Liver (tissue), 9 donors: ENCODE measurements around the gene ARMC9. TPM values are rescaled to one million over a fixed set of nuclear protein-coding genes. Genes with fewer than 3 reads are reported as not detected.

Experiments
- DNase-seq: peaks from one replicate; pipeline ENCODE4 v3.0.0-alpha.2; 2017; ENCODE audit warnings: low spot score
- H3K27ac ChIP-seq, 2 donors: one replicate each; pipeline ENCODE4 v1.7.0; 2013; ENCODE audit warnings: inconsistent platforms in 2 of 2, low read length in 2 of 2, control low read depth in 1 of 2, low read depth in 1 of 2, mild to moderate bottlenecking in 1 of 2
- H3K27me3 ChIP-seq, 4 donors: one replicate each; pipeline versions ENCODE4 v1.6.1 to v1.7.0; 2013; ENCODE audit warnings: low read length in 3 of 4, inconsistent platforms in 1 of 4, mild to moderate bottlenecking in 1 of 4, moderate library complexity in 1 of 4; ENCODE audit not compliant: control insufficient read depth in 4 of 4, insufficient read depth in 4 of 4
- H3K36me3 ChIP-seq, 4 donors: one replicate each; pipeline versions ENCODE4 v1.6.1 to v1.7.0; 2013; ENCODE audit warnings: low read length in 3 of 4, mild to moderate bottlenecking in 3 of 4, low read depth in 1 of 4, moderate library complexity in 1 of 4; ENCODE audit not compliant: control insufficient read depth in 4 of 4, insufficient read depth in 3 of 4
- H3K4me1 ChIP-seq, 4 donors: one replicate each; pipeline versions ENCODE4 v1.6.1 to v1.7.0; 2013; ENCODE audit warnings: low read length in 3 of 4, mild to moderate bottlenecking in 3 of 4, moderate library complexity in 1 of 4; ENCODE audit not compliant: control insufficient read depth in 4 of 4, insufficient read depth in 4 of 4
- H3K4me3 ChIP-seq, 3 donors: one replicate each; pipeline versions ENCODE4 v1.6.1 to v1.7.0; 2013; ENCODE audit warnings: low read length in 3 of 3, control low read depth in 1 of 3, low read depth in 1 of 3, mild to moderate bottlenecking in 1 of 3
- H3K9ac ChIP-seq, 2 donors: one replicate each; pipeline ENCODE4 v1.7.0; 2013; ENCODE audit warnings: low read length in 2 of 2, mild to moderate bottlenecking in 2 of 2, moderate library complexity in 2 of 2, control low read depth in 1 of 2, low read depth in 1 of 2
- H3K9me3 ChIP-seq, 4 donors: one replicate each; pipeline versions ENCODE4 v1.6.1 to v1.7.0; 2013; ENCODE audit warnings: low read length in 3 of 4; ENCODE audit not compliant: control insufficient read depth in 4 of 4
- EGR1 ChIP-seq, 2 donors: IDR thresholded peaks; 2 replicates each; pipeline ENCODE4 v1.6.1; 2016 to 2018; ENCODE audit warnings: antibody characterized with exemption in 2 of 2, low read depth in 2 of 2
- FOXA1 ChIP-seq: IDR thresholded peaks from 2 replicates; pipeline ENCODE4 v1.6.1; 2016; ENCODE audit warnings: antibody characterized with exemption
- FOXA2 ChIP-seq: IDR thresholded peaks from 2 replicates; pipeline ENCODE4 v1.6.1; 2016; ENCODE audit warnings: antibody characterized with exemption
- HNF4A ChIP-seq, 2 donors: conservative IDR thresholded peaks; 2 replicates each; pipeline ENCODE4 v1.6.1; 2016; ENCODE audit warnings: antibody characterized with exemption in 2 of 2, mild to moderate bottlenecking in 2 of 2
- JUND ChIP-seq, 2 donors: IDR thresholded peaks; 2 replicates each; pipeline ENCODE4 v1.6.1; 2016; ENCODE audit warnings: antibody characterized with exemption in 2 of 2
- NR2F2 ChIP-seq: IDR thresholded peaks from 2 replicates; pipeline ENCODE4 v1.6.1; 2016; ENCODE audit warnings: antibody characterized with exemption
- RAD21 ChIP-seq, 2 donors: IDR thresholded peaks; 2 replicates each; pipeline ENCODE4 v1.6.1; 2016; ENCODE audit warnings: antibody characterized with exemption in 2 of 2, mild to moderate bottlenecking in 2 of 2
- RXRA ChIP-seq, 2 donors: IDR thresholded peaks; 2 replicates each; pipeline ENCODE4 v1.6.1; 2017 to 2018; ENCODE audit warnings: antibody characterized with exemption in 2 of 2, mild to moderate bottlenecking in 1 of 2
- TAF1 ChIP-seq: conservative IDR thresholded peaks from 2 replicates; pipeline ENCODE4 v1.6.1; 2016; ENCODE audit warnings: antibody characterized with exemption, mild to moderate bottlenecking
- YY1 ChIP-seq: IDR thresholded peaks from 2 replicates; pipeline ENCODE4 v1.6.1; 2016; ENCODE audit warnings: antibody characterized with exemption, mild to moderate bottlenecking
- WGBS: extraction: QIAGEN DNeasy Blood & Tissue Kit; methylation state at CpG from one replicate; pipeline ENCODE4 v1.1.7; 2013; 5-methylcytosine and 5-hydroxymethylcytosine counted together
- polyA plus RNA-seq, 2 donors: library from polyadenylated mRNA; stranded (reverse) in 1 of 2; unstranded in 1 of 2; fragments of 200-250 nt in 1 of 2; fragments of >200 nt in 1 of 2; fragmentation: Nextera tagmentation in 1 of 2; extraction: Ambion mirVana in 1 of 2; gene quantifications; one replicate each; pipeline versions ENCODE4 v1.2.1 to v1.2.3, GENCODE V29; 2013 to 2015
- total RNA-seq, 2 donors: library from RNA; depleted of rRNA; stranded (reverse); fragments of >200 nt; gene quantifications; one replicate each; pipeline ENCODE4 v1.2.3, GENCODE V29; 2014
- TF ChIP-seq, protein P1 (sequence below): fragments of 150-350 bp; IDR thresholded peaks from 2 replicates; pipeline ENCODE4 v1.5.1; 2017; ENCODE audit warnings: improper control_type of control experiment, low read depth, low read length; ENCODE audit not compliant: missing input control
- TF ChIP-seq, protein P2 (sequence below): IDR thresholded peaks from 2 replicates; pipeline ENCODE4 v1.6.1; 2016; ENCODE audit warnings: antibody characterized with exemption
- TF ChIP-seq, protein P3 (sequence below): IDR thresholded peaks from 2 replicates; pipeline ENCODE4 v1.6.1; 2016; ENCODE audit warnings: antibody characterized with exemption
- TF ChIP-seq, protein P4 (sequence below): IDR thresholded peaks from 2 replicates; pipeline ENCODE4 v1.6.1; 2016; ENCODE audit warnings: antibody characterized with exemption, mild to moderate bottlenecking
- TF ChIP-seq, protein P5 (sequence below): IDR thresholded peaks from 2 replicates; pipeline ENCODE4 v1.6.1; 2016; ENCODE audit warnings: antibody characterized with exemption
- donor health status: healthy.
- donor health status: healthy.
- donor health status: healthy.
- donor health status: healthy.
- donor health status: healthy.

Gene ARMC9
- total and polyA plus RNA-seq, 4 donors: 1.1 to 2.3 (median 1.8) TPM

DNA sequence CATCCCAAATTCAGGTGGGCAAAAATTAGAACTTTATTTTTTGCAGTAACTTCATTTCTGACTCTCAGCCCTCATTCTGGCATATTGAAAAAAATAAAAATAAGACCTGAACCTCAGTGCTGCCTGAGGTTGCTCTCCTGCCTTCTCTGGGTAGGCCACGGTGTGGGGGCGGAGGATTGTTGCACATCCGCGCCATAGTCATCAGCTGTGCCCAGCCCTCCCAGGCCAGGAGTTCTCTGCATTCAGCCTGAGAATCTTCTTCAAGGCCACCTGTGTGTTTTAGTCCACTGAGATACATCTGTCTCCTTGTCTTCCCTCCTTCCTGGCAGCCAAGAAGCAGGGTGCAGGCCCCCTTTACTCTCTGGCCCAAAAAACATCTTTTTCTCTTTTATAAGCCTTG, 94.7 kb downstream of the ARMC9 start:
- Histone ChIP-seq H3K36me3 (no peaks in the 10 kb centered on the region), H3K9ac (no peak overlapping the region), H3K4me3 (no peak overlapping the region), H3K27me3 (no peaks in the 10 kb centered on the region), H3K4me1 (no peaks in the 10 kb centered on the region), H3K27ac (no peak overlapping the region), H3K9me3 (no peaks in the 10 kb centered on the region)
- no peak for DNase-seq
- WGBS: 91% methylated on average over 4 of the region's 4 CpGs
- TF ChIP-seq YY1: no peak
- TF ChIP-seq, protein P1, sequence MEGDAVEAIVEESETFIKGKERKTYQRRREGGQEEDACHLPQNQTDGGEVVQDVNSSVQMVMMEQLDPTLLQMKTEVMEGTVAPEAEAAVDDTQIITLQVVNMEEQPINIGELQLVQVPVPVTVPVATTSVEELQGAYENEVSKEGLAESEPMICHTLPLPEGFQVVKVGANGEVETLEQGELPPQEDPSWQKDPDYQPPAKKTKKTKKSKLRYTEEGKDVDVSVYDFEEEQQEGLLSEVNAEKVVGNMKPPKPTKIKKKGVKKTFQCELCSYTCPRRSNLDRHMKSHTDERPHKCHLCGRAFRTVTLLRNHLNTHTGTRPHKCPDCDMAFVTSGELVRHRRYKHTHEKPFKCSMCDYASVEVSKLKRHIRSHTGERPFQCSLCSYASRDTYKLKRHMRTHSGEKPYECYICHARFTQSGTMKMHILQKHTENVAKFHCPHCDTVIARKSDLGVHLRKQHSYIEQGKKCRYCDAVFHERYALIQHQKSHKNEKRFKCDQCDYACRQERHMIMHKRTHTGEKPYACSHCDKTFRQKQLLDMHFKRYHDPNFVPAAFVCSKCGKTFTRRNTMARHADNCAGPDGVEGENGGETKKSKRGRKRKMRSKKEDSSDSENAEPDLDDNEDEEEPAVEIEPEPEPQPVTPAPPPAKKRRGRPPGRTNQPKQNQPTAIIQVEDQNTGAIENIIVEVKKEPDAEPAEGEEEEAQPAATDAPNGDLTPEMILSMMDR: no peak
- TF ChIP-seq, protein P2, sequence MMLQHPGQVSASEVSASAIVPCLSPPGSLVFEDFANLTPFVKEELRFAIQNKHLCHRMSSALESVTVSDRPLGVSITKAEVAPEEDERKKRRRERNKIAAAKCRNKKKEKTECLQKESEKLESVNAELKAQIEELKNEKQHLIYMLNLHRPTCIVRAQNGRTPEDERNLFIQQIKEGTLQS: no peak
- TF ChIP-seq, protein P3, sequence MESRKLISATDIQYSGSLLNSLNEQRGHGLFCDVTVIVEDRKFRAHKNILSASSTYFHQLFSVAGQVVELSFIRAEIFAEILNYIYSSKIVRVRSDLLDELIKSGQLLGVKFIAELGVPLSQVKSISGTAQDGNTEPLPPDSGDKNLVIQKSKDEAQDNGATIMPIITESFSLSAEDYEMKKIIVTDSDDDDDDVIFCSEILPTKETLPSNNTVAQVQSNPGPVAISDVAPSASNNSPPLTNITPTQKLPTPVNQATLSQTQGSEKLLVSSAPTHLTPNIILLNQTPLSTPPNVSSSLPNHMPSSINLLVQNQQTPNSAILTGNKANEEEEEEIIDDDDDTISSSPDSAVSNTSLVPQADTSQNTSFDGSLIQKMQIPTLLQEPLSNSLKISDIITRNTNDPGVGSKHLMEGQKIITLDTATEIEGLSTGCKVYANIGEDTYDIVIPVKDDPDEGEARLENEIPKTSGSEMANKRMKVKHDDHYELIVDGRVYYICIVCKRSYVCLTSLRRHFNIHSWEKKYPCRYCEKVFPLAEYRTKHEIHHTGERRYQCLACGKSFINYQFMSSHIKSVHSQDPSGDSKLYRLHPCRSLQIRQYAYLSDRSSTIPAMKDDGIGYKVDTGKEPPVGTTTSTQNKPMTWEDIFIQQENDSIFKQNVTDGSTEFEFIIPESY: no peak
- TF ChIP-seq, protein P4, sequence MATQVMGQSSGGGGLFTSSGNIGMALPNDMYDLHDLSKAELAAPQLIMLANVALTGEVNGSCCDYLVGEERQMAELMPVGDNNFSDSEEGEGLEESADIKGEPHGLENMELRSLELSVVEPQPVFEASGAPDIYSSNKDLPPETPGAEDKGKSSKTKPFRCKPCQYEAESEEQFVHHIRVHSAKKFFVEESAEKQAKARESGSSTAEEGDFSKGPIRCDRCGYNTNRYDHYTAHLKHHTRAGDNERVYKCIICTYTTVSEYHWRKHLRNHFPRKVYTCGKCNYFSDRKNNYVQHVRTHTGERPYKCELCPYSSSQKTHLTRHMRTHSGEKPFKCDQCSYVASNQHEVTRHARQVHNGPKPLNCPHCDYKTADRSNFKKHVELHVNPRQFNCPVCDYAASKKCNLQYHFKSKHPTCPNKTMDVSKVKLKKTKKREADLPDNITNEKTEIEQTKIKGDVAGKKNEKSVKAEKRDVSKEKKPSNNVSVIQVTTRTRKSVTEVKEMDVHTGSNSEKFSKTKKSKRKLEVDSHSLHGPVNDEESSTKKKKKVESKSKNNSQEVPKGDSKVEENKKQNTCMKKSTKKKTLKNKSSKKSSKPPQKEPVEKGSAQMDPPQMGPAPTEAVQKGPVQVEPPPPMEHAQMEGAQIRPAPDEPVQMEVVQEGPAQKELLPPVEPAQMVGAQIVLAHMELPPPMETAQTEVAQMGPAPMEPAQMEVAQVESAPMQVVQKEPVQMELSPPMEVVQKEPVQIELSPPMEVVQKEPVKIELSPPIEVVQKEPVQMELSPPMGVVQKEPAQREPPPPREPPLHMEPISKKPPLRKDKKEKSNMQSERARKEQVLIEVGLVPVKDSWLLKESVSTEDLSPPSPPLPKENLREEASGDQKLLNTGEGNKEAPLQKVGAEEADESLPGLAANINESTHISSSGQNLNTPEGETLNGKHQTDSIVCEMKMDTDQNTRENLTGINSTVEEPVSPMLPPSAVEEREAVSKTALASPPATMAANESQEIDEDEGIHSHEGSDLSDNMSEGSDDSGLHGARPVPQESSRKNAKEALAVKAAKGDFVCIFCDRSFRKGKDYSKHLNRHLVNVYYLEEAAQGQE: no peak
- no peak for TF ChIP-seq JUND (IDR thresholded peaks at IDR 0.05)
- no peak for TF ChIP-seq RXRA (IDR thresholded peaks at IDR 0.05)
- TF ChIP-seq TAF1: no peak
- TF ChIP-seq, protein P5, sequence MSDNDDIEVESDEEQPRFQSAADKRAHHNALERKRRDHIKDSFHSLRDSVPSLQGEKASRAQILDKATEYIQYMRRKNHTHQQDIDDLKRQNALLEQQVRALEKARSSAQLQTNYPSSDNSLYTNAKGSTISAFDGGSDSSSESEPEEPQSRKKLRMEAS: no peak
- no peak for TF ChIP-seq RAD21 (IDR thresholded peaks at IDR 0.05)
- no peak for TF ChIP-seq EGR1 (IDR thresholded peaks at IDR 0.05; ENCODE audit: low read depth in 2 of 2)
- TF ChIP-seq HNF4A (conservative IDR thresholded peaks at IDR 0.05): no peak
- no peak for TF ChIP-seq FOXA2

DNA sequence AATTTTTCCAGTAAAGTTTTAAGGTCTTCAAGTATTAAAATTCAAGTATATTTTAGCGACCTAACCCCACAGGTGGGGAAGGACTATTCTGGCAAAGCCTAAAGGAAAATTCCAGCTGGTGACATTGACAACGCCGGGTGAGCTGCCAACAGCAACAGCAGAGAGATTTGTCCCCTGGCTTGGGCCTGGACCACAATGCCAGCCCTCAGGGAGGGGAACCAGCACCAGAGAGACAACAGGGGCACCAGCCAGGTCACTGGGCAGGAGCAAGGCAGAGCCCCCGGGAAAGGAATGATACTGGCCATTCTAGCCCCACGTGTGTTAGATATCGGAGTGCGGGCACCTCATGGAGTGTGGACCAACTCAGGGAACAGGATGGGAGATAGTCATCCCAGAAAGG, 95.7 kb downstream of the ARMC9 start:
- Histone ChIP-seq H3K4me1 (no peaks in the 10 kb centered on the region), H3K9me3 (no peaks in the 10 kb centered on the region), H3K27ac (no peak overlapping the region), H3K4me3 (no peak overlapping the region), H3K36me3 (no peaks in the 10 kb centered on the region), H3K9ac (no peak overlapping the region), H3K27me3 (no peaks in the 10 kb centered on the region)
- 92% methylated on average over 7 of the region's 7 CpGs for WGBS
- no peak for DNase-seq
- TF ChIP-seq, protein P1: no peak
- TF ChIP-seq, protein P2: no peak
- TF ChIP-seq, protein P4: no peak
- no peak for TF ChIP-seq JUND (IDR thresholded peaks at IDR 0.05)
- TF ChIP-seq, protein P3: no peak
- TF ChIP-seq FOXA1: no peak
- TF ChIP-seq NR2F2: no peak
- TF ChIP-seq FOXA2: no peak
- no peak for TF ChIP-seq RXRA (IDR thresholded peaks at IDR 0.05)
